NCI-H146 treated with DMSO at 0.1 percent for 48 hours (cell line): ENCODE measurements around the gene WDCP.
A peak's percentile ranks its signal among the peaks of the same experiment; 100 is the strongest.

ENCODE experiments used
- DNase-seq: peaks from one replicate; lab custom pipeline; 2025; ENCODE audit not compliant: unreplicated experiment; lab: John Stamatoyannopoulos, UW

Gene WDCP

GRCh38 chr2:24007693-24008092, 39.5 kb downstream of the WDCP start:
- no peak for DNase-seq

DNA sequence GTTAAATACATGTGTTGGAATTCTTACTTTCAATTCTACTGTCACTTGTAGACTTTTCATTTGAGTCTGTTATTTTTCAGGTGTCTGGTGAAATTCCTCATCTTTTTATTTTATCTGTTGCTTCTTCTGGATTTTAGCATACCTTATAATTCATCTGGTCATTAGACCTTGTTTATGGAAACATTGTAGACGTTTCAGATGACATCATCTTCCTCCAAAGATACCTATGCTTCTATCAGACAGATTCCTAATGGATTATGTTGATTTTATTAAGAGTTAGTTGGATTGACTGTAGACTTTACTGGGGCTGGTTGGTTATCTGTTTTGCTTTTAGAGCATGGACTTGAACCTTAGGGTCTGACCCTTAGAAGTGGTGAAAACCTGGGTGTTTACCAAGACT, 52.6 kb downstream of the WDCP start:
- DNase-seq: no peak

- DNase-seq: no peak
Measured at GRCh38 chr2:23993736-23994269, 53.4 kb downstream of the WDCP start.

GRCh38 chr2:23992931-23993330, 54.3 kb downstream of the WDCP start:
- no peak for DNase-seq

DNA sequence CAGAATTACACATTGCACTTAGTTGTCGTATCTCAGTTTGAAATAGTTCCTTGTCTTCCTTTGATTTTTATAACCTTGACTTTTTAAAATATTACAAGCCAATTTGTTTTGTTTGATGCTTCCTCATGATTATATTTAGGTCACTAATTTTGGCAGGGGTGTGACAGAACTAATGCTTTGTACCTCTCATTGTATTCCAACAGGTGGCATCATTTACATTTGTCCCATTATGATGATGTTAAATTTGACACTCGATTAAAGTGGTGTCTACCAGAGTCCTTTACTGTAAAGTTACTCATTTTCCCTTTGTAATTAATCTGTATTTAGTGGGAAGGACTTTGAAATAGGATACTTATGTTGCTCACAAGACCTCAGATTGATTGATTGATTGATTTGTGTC, 58.8 kb downstream of the WDCP start:
- DNase-seq: peak; percentile 36
